GM23338 (cell line): ENCODE data around the gene CYBRD1.

ENCODE experiments used
- CREB1 ChIP-seq: fragments of 250-450 bp; sonication (Bioruptor Pico); IDR thresholded peaks from 2 replicates; pipeline ENCODE4 v1.5.0; 2020; ENCODE audit warnings: low read depth, mild to moderate bottlenecking, moderate library complexity
- EZH2 ChIP-seq: fragments of 200-600 bp; sonication (generic); IDR thresholded peaks from one replicate; pipeline ENCODE4 v1.8.0; 2017; ENCODE audit warnings: antibody characterized with exemption, mild to moderate bottlenecking, low read depth; ENCODE audit not compliant: unreplicated experiment
- EZH2phosphoT487 ChIP-seq: fragments of 200-600 bp; sonication (generic); IDR thresholded peaks from one replicate; pipeline ENCODE4 v1.8.1; 2018; ENCODE audit warnings: antibody characterized with exemption; ENCODE audit not compliant: unreplicated experiment
- JUNB ChIP-seq: IDR thresholded peaks from one replicate; pipeline ENCODE4 v1.6.1; 2016; ENCODE audit warnings: antibody characterized with exemption; ENCODE audit not compliant: unreplicated experiment
- NANOG ChIP-seq: IDR thresholded peaks from 2 replicates; pipeline ENCODE4 v1.6.1; 2016; ENCODE audit warnings: antibody characterized with exemption, borderline replicate concordance
- POLR2AphosphoS5 ChIP-seq: IDR thresholded peaks from 2 replicates; pipeline ENCODE4 v1.6.1; 2016; ENCODE audit warnings: antibody characterized with exemption, low read depth
- REST ChIP-seq: IDR thresholded peaks from one replicate; pipeline ENCODE4 v1.6.1; 2018; ENCODE audit warnings: antibody characterized with exemption; ENCODE audit not compliant: unreplicated experiment
- ZNF114 ChIP-seq: fragments of 250-450 bp; sonication (Bioruptor Pico); IDR thresholded peaks from 2 replicates; pipeline ENCODE4 v1.5.0; 2020; ENCODE audit warnings: mild to moderate bottlenecking, moderate library complexity
- ZNF331 ChIP-seq: fragments of 250-450 bp; sonication (Bioruptor Pico); IDR thresholded peaks from 2 replicates; pipeline ENCODE4 v1.5.0; 2020; ENCODE audit warnings: low read depth, mild to moderate bottlenecking, moderate library complexity
- ZNF462 ChIP-seq: fragments of 250-450 bp; sonication (Bioruptor Pico); IDR thresholded peaks from 2 replicates; pipeline ENCODE4 v1.5.0; 2020; ENCODE audit warnings: mild to moderate bottlenecking, moderate library complexity
- TF ChIP-seq, protein P1 (sequence below), 2 experiments: fragments of 200-600 bp in 1 of 2; sonication (generic) in 1 of 2; conservative IDR thresholded peaks; 2 replicates each; pipeline versions ENCODE4 v1.5.1 to v1.6.1; 2016 to 2017; ENCODE audit warnings: antibody characterized with exemption in 2 of 2, low read depth in 2 of 2, mild to moderate bottlenecking in 2 of 2, moderate library complexity in 1 of 2
- TF ChIP-seq, protein P2 (sequence below): IDR thresholded peaks from 2 replicates; pipeline ENCODE4 v1.6.1; 2016; ENCODE audit warnings: antibody characterized with exemption

DNA sequence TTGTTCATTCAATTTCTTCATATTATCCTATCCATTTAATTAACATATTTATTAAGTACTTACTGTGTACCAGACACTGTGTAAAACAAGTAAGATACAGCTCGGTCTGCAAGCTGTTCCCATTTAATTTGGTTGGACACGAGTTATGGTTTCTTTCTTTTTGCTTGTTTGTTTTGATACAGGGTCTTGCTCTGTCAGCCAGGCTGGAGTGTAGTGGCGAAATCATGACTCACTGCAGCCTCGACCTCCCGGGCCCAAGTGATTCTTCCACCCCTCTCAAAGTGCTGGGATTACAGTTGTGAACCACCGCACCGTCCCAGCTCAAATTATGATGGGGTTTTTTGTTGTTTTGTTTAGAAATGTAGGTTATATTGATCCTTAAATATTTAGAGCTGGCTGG, 9.0 kb downstream of the CYBRD1 start:
- TF ChIP-seq JUNB (no peak), EZH2 (no peak), CREB1 (no peak), ZNF331 (CRISPR knock-in tag) (no peak), POLR2AphosphoS5 (no peak), EZH2phosphoT487 (no peak), ZNF462 (CRISPR knock-in tag) (no peak), REST (no peak), ZNF114 (no peak), NANOG (no peak)
- TF ChIP-seq, protein P1, sequence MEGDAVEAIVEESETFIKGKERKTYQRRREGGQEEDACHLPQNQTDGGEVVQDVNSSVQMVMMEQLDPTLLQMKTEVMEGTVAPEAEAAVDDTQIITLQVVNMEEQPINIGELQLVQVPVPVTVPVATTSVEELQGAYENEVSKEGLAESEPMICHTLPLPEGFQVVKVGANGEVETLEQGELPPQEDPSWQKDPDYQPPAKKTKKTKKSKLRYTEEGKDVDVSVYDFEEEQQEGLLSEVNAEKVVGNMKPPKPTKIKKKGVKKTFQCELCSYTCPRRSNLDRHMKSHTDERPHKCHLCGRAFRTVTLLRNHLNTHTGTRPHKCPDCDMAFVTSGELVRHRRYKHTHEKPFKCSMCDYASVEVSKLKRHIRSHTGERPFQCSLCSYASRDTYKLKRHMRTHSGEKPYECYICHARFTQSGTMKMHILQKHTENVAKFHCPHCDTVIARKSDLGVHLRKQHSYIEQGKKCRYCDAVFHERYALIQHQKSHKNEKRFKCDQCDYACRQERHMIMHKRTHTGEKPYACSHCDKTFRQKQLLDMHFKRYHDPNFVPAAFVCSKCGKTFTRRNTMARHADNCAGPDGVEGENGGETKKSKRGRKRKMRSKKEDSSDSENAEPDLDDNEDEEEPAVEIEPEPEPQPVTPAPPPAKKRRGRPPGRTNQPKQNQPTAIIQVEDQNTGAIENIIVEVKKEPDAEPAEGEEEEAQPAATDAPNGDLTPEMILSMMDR (conservative IDR thresholded peaks at IDR 0.05; ENCODE audit: low read depth in 2 of 2): no peak
- TF ChIP-seq, protein P2, sequence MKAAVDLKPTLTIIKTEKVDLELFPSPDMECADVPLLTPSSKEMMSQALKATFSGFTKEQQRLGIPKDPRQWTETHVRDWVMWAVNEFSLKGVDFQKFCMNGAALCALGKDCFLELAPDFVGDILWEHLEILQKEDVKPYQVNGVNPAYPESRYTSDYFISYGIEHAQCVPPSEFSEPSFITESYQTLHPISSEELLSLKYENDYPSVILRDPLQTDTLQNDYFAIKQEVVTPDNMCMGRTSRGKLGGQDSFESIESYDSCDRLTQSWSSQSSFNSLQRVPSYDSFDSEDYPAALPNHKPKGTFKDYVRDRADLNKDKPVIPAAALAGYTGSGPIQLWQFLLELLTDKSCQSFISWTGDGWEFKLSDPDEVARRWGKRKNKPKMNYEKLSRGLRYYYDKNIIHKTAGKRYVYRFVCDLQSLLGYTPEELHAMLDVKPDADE: no peak
